Thoracic aorta (tissue), 2 donors: ENCODE results near the gene ERBB4. TPM values are rescaled to one million over a fixed set of nuclear protein-coding genes. Genes with fewer than 3 reads are reported as not detected.

Source experiments
- ATAC-seq: fragments of 150-250 bp; one replicate; pipeline ENCODE4 v1.8.0; 2017; ENCODE audit warnings: low read depth; ENCODE audit not compliant: insufficient number of reproducible peaks, low FRiP score
- DNase-seq: peaks from one replicate; pipeline ENCODE4 v3.0.0-alpha.2; 2020; ENCODE audit warnings: low spot score
- H3K27ac ChIP-seq, 2 donors: fragments of 200-600 bp; sonication (generic); 1 replicate in 1 of 2; 2 replicates in 1 of 2; pipeline ENCODE4 v1.5.1; 2016; ENCODE audit warnings: mild to moderate bottlenecking in 2 of 2, moderate library complexity in 2 of 2
- H3K27me3 ChIP-seq: fragments of 200-600 bp; sonication (generic); replicated peaks from 2 replicates; pipeline ENCODE4 v1.6.0; 2016; ENCODE audit warnings: mild to moderate bottlenecking; ENCODE audit not compliant: insufficient read depth
- H3K36me3 ChIP-seq: fragments of 200-600 bp; sonication (generic); one replicate; pipeline ENCODE4 v1.5.1; 2016
- H3K4me1 ChIP-seq, 2 donors: fragments of 200-600 bp; sonication (generic); 1 replicate in 1 of 2; 2 replicates in 1 of 2; pipeline versions ENCODE4 v1.5.1 to v1.6.0; 2016; ENCODE audit warnings: low read depth in 2 of 2, mild to moderate bottlenecking in 1 of 2; ENCODE audit not compliant: control insufficient read depth in 1 of 2
- H3K4me3 ChIP-seq: fragments of 200-600 bp; sonication (generic); 2 replicates; pipeline ENCODE4 v1.5.1; 2016; ENCODE audit warnings: mild to moderate bottlenecking
- H3K9me3 ChIP-seq: fragments of 200-600 bp; sonication (generic); 2 replicates; pipeline ENCODE4 v1.5.1; 2016
- total RNA-seq, 2 donors: library from RNA; depleted of rRNA; stranded (reverse); fragments of >200 nt; gene quantifications; one replicate each; pipeline versions ENCODE4 v1.1.0 to v1.2.3, GENCODE V29; 2016
- TF ChIP-seq, protein P1 (sequence below): fragments of 200-600 bp; sonication (generic); IDR thresholded peaks from one replicate; pipeline ENCODE4 v1.5.1; 2019; ENCODE audit warnings: antibody characterized with exemption

Gene ERBB4
- total RNA-seq, 2 donors from 2014 or later = 15.7 to 29.3 TPM

GRCh38 chr2:211900518-211900917 is 638.1 kb downstream of the ERBB4 start:
- no peak for ATAC-seq

GRCh38 chr2:211900000-211900399 is 638.6 kb downstream of the ERBB4 start:
- Histone ChIP-seq H3K27ac (no peak overlapping the region), H3K4me3 (peak overlapping the region; percentile 1), H3K27me3 (no peaks in the 10 kb centered on the region), H3K4me1 (peaks cover 3 to 12% of the 10 kb centered on the region in 2 donors), H3K9me3 (no peaks in the 10 kb centered on the region), H3K36me3 (no peaks in the 10 kb centered on the region)
- DNase-seq (no peak), ATAC-seq (no peak)
- TF ChIP-seq, protein P1, sequence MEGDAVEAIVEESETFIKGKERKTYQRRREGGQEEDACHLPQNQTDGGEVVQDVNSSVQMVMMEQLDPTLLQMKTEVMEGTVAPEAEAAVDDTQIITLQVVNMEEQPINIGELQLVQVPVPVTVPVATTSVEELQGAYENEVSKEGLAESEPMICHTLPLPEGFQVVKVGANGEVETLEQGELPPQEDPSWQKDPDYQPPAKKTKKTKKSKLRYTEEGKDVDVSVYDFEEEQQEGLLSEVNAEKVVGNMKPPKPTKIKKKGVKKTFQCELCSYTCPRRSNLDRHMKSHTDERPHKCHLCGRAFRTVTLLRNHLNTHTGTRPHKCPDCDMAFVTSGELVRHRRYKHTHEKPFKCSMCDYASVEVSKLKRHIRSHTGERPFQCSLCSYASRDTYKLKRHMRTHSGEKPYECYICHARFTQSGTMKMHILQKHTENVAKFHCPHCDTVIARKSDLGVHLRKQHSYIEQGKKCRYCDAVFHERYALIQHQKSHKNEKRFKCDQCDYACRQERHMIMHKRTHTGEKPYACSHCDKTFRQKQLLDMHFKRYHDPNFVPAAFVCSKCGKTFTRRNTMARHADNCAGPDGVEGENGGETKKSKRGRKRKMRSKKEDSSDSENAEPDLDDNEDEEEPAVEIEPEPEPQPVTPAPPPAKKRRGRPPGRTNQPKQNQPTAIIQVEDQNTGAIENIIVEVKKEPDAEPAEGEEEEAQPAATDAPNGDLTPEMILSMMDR = no peak

More at GRCh38 chr2:211900518-211900917, 638.1 kb downstream of the ERBB4 start:
- Histone ChIP-seq H3K36me3 (no peaks in the 10 kb centered on the region), H3K27ac (no peak overlapping the region), H3K27me3 (no peaks in the 10 kb centered on the region), H3K4me3 (peak overlapping the region; percentile 1), H3K4me1 (peaks cover 3 to 12% of the 10 kb centered on the region in 2 donors), H3K9me3 (no peaks in the 10 kb centered on the region)
- TF ChIP-seq, protein P1 = no peak
- no peak for DNase-seq

- Histone ChIP-seq H3K4me3 (no peak overlapping the region), H3K9me3 (no peaks in the 10 kb centered on the region), H3K27me3 (no peaks in the 10 kb centered on the region), H3K27ac (no peak overlapping the region), H3K4me1 (peaks cover 3 to 12% of the 10 kb centered on the region in 2 donors), H3K36me3 (no peaks in the 10 kb centered on the region)
- TF ChIP-seq, protein P1 = no peak
- ATAC-seq (no peak), DNase-seq (no peak)
Measured at GRCh38 chr2:211898702-211899101, 639.9 kb downstream of the ERBB4 start.

DNA sequence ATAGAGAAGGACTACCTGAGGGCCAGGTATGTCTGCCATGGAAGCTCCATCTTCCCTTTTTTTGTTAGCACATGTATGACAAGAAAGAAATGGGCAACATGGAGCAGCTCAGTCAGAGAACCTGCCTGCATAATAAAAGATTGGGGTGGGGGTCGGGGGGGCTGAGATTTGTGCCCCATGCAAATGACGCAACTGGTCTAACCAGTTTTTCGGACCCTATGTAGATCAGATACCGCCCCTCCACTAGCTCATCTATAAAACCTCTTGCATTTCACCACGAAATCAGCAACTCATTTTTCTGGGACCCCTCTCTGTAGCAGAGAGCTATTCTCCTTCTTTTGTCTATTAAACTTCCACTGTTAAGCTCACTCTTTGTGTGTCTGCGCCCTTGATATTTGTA is 657.2 kb downstream of the ERBB4 start:
- no peak overlapping the region for H3K4me3 ChIP-seq
- H3K4me1 ChIP-seq = peaks cover 2% of the 10 kb centered on the region in 2 donors
- H3K36me3 ChIP-seq = no peaks in the 10 kb centered on the region
- DNase-seq = no peak
- TF ChIP-seq, protein P1 = no peak
- H3K27me3 ChIP-seq = no peaks in the 10 kb centered on the region
- H3K27ac ChIP-seq = no peak overlapping the region
- no peaks in the 10 kb centered on the region for H3K9me3 ChIP-seq
- ATAC-seq = no peak

GRCh38 chr2:211879323-211879722 is 659.3 kb downstream of the ERBB4 start:
- TF ChIP-seq, protein P1 = no peak
- ATAC-seq (no peak), DNase-seq (no peak)
- H3K27me3 ChIP-seq = no peaks in the 10 kb centered on the region
- H3K4me1 ChIP-seq = no peaks in the 10 kb centered on the region
- H3K27ac ChIP-seq = no peak overlapping the region
- H3K36me3 ChIP-seq = no peaks in the 10 kb centered on the region
- H3K9me3 ChIP-seq = no peaks in the 10 kb centered on the region
- H3K4me3 ChIP-seq = no peak overlapping the region
